ENCODE measurements around the gene DPM2. TPM values are rescaled to one million over a fixed set of nuclear protein-coding genes. Genes with fewer than 3 reads are reported as not detected.

Gene DPM2
- total RNA-seq, 1 experiment from 2014 or later = 41.5 TPM

DNA sequence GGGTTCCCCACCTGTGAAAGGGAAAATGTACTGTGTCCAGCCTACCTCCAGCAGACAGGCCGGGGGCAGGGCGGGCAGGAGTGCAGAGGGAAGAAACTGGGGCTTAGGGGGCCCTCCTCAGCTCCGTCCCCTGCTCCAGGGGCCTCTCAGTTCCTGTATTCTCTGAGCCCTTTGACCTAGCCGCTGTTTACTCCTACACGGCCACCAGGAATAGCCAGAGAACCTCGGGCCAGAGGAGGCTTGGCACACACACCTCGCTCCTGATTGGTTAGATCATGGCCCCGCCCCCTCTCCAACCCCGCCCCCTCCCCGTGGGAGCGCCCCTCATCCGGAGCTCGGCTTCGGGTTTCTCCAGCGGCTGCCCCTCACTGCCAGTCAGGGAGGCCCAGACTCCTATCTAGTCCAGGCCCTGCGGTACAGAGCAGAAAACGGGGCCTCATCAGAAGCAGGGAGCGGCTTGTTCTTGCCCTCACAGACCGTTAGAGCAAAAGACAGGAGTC lies 40.4 kb downstream of the DPM2 start:
- Mint-ChIP-seq H3K36me3 (ENCODE audit: insufficient read depth, unreplicated experiment) (peaks cover 33% of the 10 kb centered on the region), H3K4me3 (ENCODE audit: unreplicated experiment) (no peak overlapping the region), H3K4me1 (ENCODE audit: insufficient read depth, unreplicated experiment) (peaks cover 9% of the 10 kb centered on the region), H3K9me3 (ENCODE audit: unreplicated experiment) (no peaks in the 10 kb centered on the region), H3K27ac (ENCODE audit: low read depth, unreplicated experiment) (no peak overlapping the region), H3K27me3 (ENCODE audit: insufficient read depth, unreplicated experiment) (no peaks in the 10 kb centered on the region)
- TF ChIP-seq, protein P1, sequence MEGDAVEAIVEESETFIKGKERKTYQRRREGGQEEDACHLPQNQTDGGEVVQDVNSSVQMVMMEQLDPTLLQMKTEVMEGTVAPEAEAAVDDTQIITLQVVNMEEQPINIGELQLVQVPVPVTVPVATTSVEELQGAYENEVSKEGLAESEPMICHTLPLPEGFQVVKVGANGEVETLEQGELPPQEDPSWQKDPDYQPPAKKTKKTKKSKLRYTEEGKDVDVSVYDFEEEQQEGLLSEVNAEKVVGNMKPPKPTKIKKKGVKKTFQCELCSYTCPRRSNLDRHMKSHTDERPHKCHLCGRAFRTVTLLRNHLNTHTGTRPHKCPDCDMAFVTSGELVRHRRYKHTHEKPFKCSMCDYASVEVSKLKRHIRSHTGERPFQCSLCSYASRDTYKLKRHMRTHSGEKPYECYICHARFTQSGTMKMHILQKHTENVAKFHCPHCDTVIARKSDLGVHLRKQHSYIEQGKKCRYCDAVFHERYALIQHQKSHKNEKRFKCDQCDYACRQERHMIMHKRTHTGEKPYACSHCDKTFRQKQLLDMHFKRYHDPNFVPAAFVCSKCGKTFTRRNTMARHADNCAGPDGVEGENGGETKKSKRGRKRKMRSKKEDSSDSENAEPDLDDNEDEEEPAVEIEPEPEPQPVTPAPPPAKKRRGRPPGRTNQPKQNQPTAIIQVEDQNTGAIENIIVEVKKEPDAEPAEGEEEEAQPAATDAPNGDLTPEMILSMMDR (IDR thresholded peaks at IDR 0.05; ENCODE audit: unreplicated experiment) = no peak
- BruUV-seq (replicated peaks) = no TSS peak
- no peak for DNase-seq (ENCODE audit: unreplicated experiment)
- CTCF ChIA-PET = interaction anchor here (0.5 kb wide), 1 partner anchor 12 kb away, joined by 3 read pairs; no protein-coding TSS in a partner anchor
- POLR2A ChIA-PET = no interaction called here
- intact Hi-C loops (cut with micrococcal nuclease) = no loop called here

DNA sequence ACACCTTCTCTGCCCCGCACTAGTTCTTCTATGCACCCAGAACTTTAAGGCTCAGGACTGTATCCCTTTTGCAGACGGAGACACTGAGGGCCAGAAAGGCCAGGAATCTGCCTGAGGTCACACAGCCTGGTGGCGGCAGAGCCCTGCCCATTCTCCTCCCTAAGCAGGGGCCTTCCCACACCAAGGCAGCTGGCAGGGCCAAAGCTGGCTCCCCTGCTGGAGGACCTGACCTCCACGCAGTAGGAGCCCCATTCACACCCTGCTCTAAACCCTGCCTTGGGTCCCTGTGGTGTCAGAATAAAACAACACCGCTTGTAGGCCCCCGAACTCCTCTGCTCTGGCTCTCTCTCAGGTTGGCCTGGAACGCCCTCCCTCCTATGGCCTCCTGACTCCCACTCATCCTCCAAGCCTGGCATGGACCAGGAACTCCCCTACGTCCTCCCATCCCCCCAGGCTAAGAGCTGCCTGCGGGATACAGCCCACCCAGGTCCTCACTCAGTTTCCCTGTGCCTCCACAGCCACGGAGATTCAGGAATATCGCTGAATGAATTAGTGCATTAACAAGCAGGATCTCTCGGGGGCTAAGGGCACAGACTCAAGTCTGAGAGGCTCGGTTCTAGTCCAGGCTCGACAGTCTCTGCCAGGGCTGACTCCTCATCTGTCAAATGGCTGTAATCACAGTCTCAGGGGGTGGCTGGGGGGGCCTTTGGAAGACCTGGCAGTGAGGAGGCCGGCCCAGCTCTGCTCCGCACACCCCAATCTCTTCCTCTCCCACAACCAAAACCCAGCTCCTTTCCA lies 41.1 kb downstream of the DPM2 start:
- DNase-seq (ENCODE audit: unreplicated experiment) = no peak
- H3K4me3 Mint-ChIP-seq (ENCODE audit: unreplicated experiment) = no peak overlapping the region
- no peaks in the 10 kb centered on the region for H3K9me3 Mint-ChIP-seq (ENCODE audit: unreplicated experiment)
- TF ChIP-seq, protein P1 (IDR thresholded peaks at IDR 0.05; ENCODE audit: unreplicated experiment) = no peak
- intact Hi-C loops (cut with micrococcal nuclease) = no loop called here
- H3K27ac Mint-ChIP-seq (ENCODE audit: low read depth, unreplicated experiment) = no peak overlapping the region
- no peaks in the 10 kb centered on the region for H3K27me3 Mint-ChIP-seq (ENCODE audit: insufficient read depth, unreplicated experiment)
- POLR2A ChIA-PET = interaction anchor here (0.6 kb wide), 1 partner anchor 445 kb away, joined by 3 read pairs; the partner anchor contains the start of genes LRSAM1 and RPL12
- BruUV-seq (replicated peaks) = no TSS peak
- peaks cover 10% of the 10 kb centered on the region for H3K4me1 Mint-ChIP-seq (ENCODE audit: insufficient read depth, unreplicated experiment)
- CTCF ChIA-PET = interaction anchor here (0.5 to 1.1 kb wide), 2 partner anchors 63 to 392 kb away, joined by 3 read pairs; no protein-coding TSS in a partner anchor
- H3K36me3 Mint-ChIP-seq (ENCODE audit: insufficient read depth, unreplicated experiment) = peaks cover 33% of the 10 kb centered on the region

DNA sequence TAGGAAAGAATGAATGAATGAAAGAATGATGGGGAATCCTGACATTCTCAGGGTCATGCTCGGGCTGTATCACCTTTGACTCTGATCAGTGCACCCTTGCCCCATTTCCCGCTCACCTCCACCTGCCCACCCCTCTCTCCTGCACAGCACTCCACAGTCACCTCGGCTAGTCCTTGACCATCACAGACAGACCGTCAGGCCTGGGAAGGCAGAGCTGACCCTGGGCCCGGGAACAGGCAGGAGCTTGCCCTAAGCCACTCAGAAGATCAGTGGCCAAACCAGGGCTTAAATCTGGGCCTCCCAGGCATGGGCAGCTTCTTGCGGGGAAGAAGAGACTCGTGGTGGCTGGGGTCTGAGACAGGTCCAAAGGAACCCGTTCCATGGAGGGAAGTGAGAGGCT lies 41.8 kb downstream of the DPM2 start:
- DNase-seq (ENCODE audit: unreplicated experiment) = no peak
- H3K4me1 Mint-ChIP-seq (ENCODE audit: insufficient read depth, unreplicated experiment) = peaks cover 10% of the 10 kb centered on the region
- ChIA-PET POLR2A (interaction anchor here (0.5 to 0.6 kb wide), 2 partner anchors 119 to 444 kb away, joined by 3 read pairs; partner anchors contain the start of genes LRSAM1 and RPL12), CTCF (interaction anchor here (1.1 kb wide), 1 partner anchor 391 kb away, joined by 3 read pairs; no protein-coding TSS in a partner anchor)
- no peak overlapping the region for H3K4me3 Mint-ChIP-seq (ENCODE audit: unreplicated experiment)
- no TSS peak for BruUV-seq (replicated peaks)
- H3K27ac Mint-ChIP-seq (ENCODE audit: low read depth, unreplicated experiment) = no peak overlapping the region
- H3K27me3 Mint-ChIP-seq (ENCODE audit: insufficient read depth, unreplicated experiment) = no peaks in the 10 kb centered on the region
- intact Hi-C loops (cut with micrococcal nuclease) = no loop called here
- peaks cover 33% of the 10 kb centered on the region for H3K36me3 Mint-ChIP-seq (ENCODE audit: insufficient read depth, unreplicated experiment)
- TF ChIP-seq, protein P1 (IDR thresholded peaks at IDR 0.05; ENCODE audit: unreplicated experiment) = no peak
- no peaks in the 10 kb centered on the region for H3K9me3 Mint-ChIP-seq (ENCODE audit: unreplicated experiment)

DNA sequence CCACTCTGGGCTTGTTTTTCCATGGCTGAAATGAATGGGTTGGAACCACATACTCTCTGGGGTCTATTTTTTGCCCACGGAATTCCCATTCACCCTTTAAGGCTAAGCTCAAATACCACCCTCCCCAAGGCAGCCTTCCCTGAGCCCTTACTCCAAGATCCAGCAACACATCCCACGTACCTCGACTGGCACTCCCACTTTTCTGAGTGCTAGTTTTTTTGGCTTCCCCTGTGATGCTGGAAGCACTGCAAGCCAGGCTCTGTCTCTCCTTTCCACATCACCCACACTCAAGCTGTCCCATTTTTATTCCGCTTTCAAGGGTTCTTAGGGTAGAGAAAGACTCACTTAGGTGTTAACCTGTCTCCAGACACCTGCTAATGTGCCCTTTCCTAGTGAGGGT lies 44.3 kb downstream of the DPM2 start:
- H3K27me3 Mint-ChIP-seq (ENCODE audit: insufficient read depth, unreplicated experiment) = no peaks in the 10 kb centered on the region
- POLR2A ChIA-PET = no interaction called here
- BruUV-seq (replicated peaks) = no TSS peak
- CTCF ChIA-PET = interaction anchor here (0.7 to 1.4 kb wide), 2 partner anchors 24 to 40 kb away, joined by 3 read pairs; no protein-coding TSS in a partner anchor
- H3K4me3 Mint-ChIP-seq (ENCODE audit: unreplicated experiment) = no peak overlapping the region
- H3K36me3 Mint-ChIP-seq (ENCODE audit: insufficient read depth, unreplicated experiment) = peaks cover 36% of the 10 kb centered on the region
- peaks cover 7% of the 10 kb centered on the region for H3K4me1 Mint-ChIP-seq (ENCODE audit: insufficient read depth, unreplicated experiment)
- intact Hi-C loops (cut with micrococcal nuclease) = no loop called here
- H3K9me3 Mint-ChIP-seq (ENCODE audit: unreplicated experiment) = no peaks in the 10 kb centered on the region
- TF ChIP-seq, protein P1 (IDR thresholded peaks at IDR 0.05; ENCODE audit: unreplicated experiment) = no peak
- H3K27ac Mint-ChIP-seq (ENCODE audit: low read depth, unreplicated experiment) = no peak overlapping the region
- no peak for DNase-seq (ENCODE audit: unreplicated experiment)

Measured in MCF 10A (cell line).